Fibroblast of mammary gland (primary cell): ENCODE results near the gene SELENOO.

Experiments used
- DNase-seq: peaks from one replicate; pipeline ENCODE4 v3.0.0-alpha.2; 2010; ENCODE audit warnings: low read depth
- H3K4me3 ChIP-seq: 2 replicates; pipeline ENCODE4 v1.5.1; 2011; ENCODE audit warnings: low read depth, mild to moderate bottlenecking, low read length, moderate library complexity; ENCODE audit not compliant: control insufficient read depth
- CTCF ChIP-seq: conservative IDR thresholded peaks from 2 replicates; pipeline ENCODE4 v1.5.1; 2011; ENCODE audit warnings: low read depth, low read length, inconsistent platforms; ENCODE audit not compliant: control insufficient read depth, insufficient read depth

The SELENOO gene

GRCh38 chr22:50217543-50218152, 16.8 kb downstream of the SELENOO start:
- no peak for TF ChIP-seq CTCF
- no peak for DNase-seq

GRCh38 chr22:50218153-50218995, 17.6 kb downstream of the SELENOO start:
- no peak for DNase-seq
- no peak overlapping the region for H3K4me3 ChIP-seq
- TF ChIP-seq CTCF: no peak

More at GRCh38 chr22:50217543-50218152, 16.8 kb downstream of the SELENOO start:
- no peak overlapping the region for H3K4me3 ChIP-seq

- H3K4me3 ChIP-seq: no peak overlapping the region
- TF ChIP-seq CTCF: no peak
- peak; percentile 85 for DNase-seq
These were observed 18.4 kb downstream of the SELENOO start for GRCh38 chr22:50218996-50219727.

- no peak for DNase-seq
- no peak overlapping the region for H3K4me3 ChIP-seq
- TF ChIP-seq CTCF: no peak
These were observed 19.2 kb downstream of the SELENOO start for GRCh38 chr22:50219800-50220602.

GRCh38 chr22:50220603-50221409, 20.0 kb downstream of the SELENOO start:
- no peak for DNase-seq
- TF ChIP-seq CTCF: no peak
- no peak overlapping the region for H3K4me3 ChIP-seq
